Vagina (tissue), 2 donors: ENCODE data around the gene SLC25A48.

Source experiments
- CTCF ChIP-seq, 3 experiments: fragments of 450-650 bp in 2 of 3; fragments of 200-600 bp in 1 of 3; sonication (generic) in 1 of 3; IDR thresholded peaks; one replicate each; pipeline ENCODE4 v1.5.1; 2017 to 2019; ENCODE audit warnings: antibody characterized with exemption in 3 of 3, mild to moderate bottlenecking in 2 of 3, moderate library complexity in 2 of 3
- POLR2AphosphoS5 ChIP-seq, 2 donors: sonication (generic); formaldehyde crosslinking; IDR thresholded peaks; one replicate each; pipeline ENCODE4 v1.9.0; 2017; ENCODE audit warnings: antibody characterized with exemption in 2 of 2, mild to moderate bottlenecking in 2 of 2, low read depth in 1 of 2; ENCODE audit not compliant: insufficient read depth in 1 of 2

- TF ChIP-seq CTCF (IDR thresholded peaks at IDR 0.05) (no peak), POLR2AphosphoS5 (IDR thresholded peaks at IDR 0.05; ENCODE audit: insufficient read depth in 1 of 2, low read depth in 1 of 2) (no peak)
These were observed 43.7 kb downstream of the SLC25A48 start for GRCh38 chr5:135878156-135878620.
